Stimulated activated naive CD8-positive, alpha-beta T cell treated with anti-CD3 and anti-CD28 coated beads, Interleukin-15, Interleukin-2, amounts not matched to agents 100 ng/mL and 50 ng/mL, for 24 hours (primary cell): ENCODE data around the gene LRIG3.
"Not testable (repeated sequence)": the region's sequence is repeated elsewhere in the genome, so short reads cannot be mapped to it uniquely, and the experiment has no call there.

Experiments used
- H3K27ac Mint-ChIP-seq: one replicate; pipeline ENCODE4 v1.8.0; 2021; ENCODE audit warnings: mild to moderate bottlenecking, mixed read lengths
- H3K27me3 Mint-ChIP-seq: one replicate; pipeline ENCODE4 v1.8.0; 2021; ENCODE audit warnings: mixed read lengths
- H3K36me3 Mint-ChIP-seq: one replicate; pipeline ENCODE4 v1.8.0; 2021; ENCODE audit warnings: low read depth, mixed read lengths
- H3K4me1 Mint-ChIP-seq: one replicate; pipeline ENCODE4 v1.8.0; 2021; ENCODE audit warnings: low read depth, mixed read lengths
- H3K4me3 Mint-ChIP-seq: one replicate; pipeline ENCODE4 v1.8.0; 2021; ENCODE audit warnings: mild to moderate bottlenecking, mixed read lengths
- H3K9me3 Mint-ChIP-seq: one replicate; pipeline ENCODE4 v1.8.0; 2021; ENCODE audit warnings: mixed read lengths

LRIG3 gene

GRCh38 chr12:58920961-58921861 lies 907 bp upstream of the LRIG3 start:
- Mint-ChIP-seq H3K4me1 (peaks cover 6% of the 10 kb centered on the region), H3K4me3 (no peak overlapping the region), H3K9me3 (no peaks in the 10 kb centered on the region), H3K27me3 (peaks cover 50% of the 10 kb centered on the region), H3K36me3 (no peaks in the 10 kb centered on the region), H3K27ac (no peak overlapping the region)

DNA sequence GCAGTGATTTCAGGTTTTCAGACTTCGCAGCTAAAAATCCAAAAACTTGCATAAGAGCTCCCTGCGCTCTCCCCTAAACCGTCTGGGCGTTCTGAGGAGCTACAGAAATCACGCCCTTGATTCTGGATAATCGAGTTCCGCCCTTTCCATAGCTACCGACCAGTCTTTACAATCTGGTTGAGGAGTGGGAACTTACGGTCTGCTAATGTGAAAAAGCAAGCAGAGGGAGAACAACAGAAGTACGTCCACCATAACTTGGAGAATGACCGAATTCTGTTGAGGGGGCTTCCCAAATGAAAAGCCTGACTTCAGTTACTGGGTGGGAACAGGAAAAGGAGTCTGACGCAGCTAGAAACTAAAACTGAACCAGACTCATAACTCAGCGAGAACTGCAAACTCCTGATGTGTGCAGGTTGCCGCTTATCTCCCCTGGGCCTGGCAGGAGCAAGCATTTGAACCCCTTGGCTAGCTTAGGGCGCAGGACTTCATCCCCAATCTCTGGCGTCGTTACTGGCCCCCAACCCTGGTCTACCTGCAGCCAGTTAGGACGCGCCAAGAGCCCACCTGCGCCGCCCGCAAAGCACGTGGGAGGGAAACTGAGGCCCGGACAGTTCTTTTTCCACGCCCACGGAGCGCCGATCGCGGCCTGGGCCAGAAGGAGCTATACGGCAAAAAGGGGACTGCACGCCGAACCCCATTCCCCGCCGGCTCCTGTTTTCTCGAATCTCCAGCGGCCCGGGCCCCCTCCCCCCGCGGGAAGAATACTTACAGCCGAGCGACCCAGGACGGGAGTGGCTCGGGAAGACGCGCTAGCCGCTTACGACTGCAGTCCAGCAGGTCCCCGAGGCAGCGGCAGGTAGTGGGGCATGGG lies 838 bp downstream of the LRIG3 start:
- no peak overlapping the region for H3K4me3 Mint-ChIP-seq
- H3K27me3 Mint-ChIP-seq: peaks cover 50% of the 10 kb centered on the region
- H3K27ac Mint-ChIP-seq: no peak overlapping the region
- H3K36me3 Mint-ChIP-seq: no peaks in the 10 kb centered on the region
- no peaks in the 10 kb centered on the region for H3K9me3 Mint-ChIP-seq
- peaks cover 6% of the 10 kb centered on the region for H3K4me1 Mint-ChIP-seq

DNA sequence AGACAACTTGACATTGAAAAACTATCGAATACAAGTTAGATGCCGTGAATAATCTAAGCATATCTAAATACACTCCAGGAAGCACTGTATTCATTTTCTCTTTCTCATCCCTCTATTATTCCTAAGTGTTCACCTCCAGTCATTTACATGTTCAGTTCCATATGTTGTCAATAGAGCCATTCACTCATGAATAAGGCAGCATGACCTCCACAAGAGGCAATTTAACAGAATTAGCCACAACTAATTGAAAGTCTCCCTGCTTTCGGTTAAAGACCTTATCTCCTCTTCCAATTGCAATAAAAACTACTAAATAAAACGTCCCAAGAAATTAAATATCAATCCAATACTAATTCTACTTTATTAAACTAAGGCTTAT lies 1.8 kb downstream of the LRIG3 start:
- H3K4me3 Mint-ChIP-seq: no peak overlapping the region
- no peak overlapping the region for H3K27ac Mint-ChIP-seq
- peaks cover 50% of the 10 kb centered on the region for H3K27me3 Mint-ChIP-seq
- H3K4me1 Mint-ChIP-seq: peaks cover 6% of the 10 kb centered on the region
- H3K9me3 Mint-ChIP-seq: no peaks in the 10 kb centered on the region
- no peaks in the 10 kb centered on the region for H3K36me3 Mint-ChIP-seq

DNA sequence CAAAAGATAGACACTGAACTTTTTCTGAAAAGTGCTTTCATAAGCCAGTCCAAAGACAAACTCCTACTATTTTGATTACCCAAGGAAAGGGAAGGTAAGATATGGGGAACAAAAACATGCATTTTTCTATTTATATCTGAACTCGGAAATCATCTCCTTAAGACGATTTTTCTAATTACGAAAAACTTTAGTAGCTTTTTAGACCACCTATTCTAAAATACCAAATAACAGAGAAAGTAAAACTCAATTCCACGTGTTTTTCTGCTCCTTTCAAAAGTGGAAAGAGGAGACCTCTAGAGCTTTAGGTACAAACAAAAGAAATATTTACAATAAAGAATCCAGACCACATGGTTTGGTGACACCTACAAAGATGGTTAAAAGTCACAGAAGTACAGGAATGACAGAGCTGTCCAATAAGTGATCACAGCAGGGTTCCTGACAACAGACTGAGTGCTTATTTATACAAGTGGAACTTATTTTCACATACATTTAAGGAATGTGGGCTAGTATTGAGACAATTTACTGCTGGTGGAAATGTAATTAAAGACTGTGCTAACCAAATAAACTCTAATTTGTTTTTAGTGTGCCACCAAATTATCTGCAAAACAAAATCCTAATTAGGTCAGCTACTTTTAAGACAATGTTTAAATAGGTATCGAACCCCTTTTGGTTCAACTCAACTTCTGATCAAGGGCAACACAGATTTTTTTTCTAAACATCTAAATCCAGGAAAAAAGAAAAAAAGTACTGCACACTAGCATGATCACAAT lies 2.4 kb downstream of the LRIG3 start:
- no peaks in the 10 kb centered on the region for H3K36me3 Mint-ChIP-seq
- H3K9me3 Mint-ChIP-seq: no peaks in the 10 kb centered on the region
- H3K4me1 Mint-ChIP-seq: peaks cover 6% of the 10 kb centered on the region
- peaks cover 47% of the 10 kb centered on the region for H3K27me3 Mint-ChIP-seq
- no peak overlapping the region for H3K27ac Mint-ChIP-seq
- H3K4me3 Mint-ChIP-seq: no peak overlapping the region

- Mint-ChIP-seq H3K9me3 (peaks cover 2% of the 10 kb centered on the region), H3K27me3 (peaks cover 40% of the 10 kb centered on the region), H3K4me1 (peaks cover 6% of the 10 kb centered on the region), H3K36me3 (no peaks in the 10 kb centered on the region), H3K27ac (no peak overlapping the region), H3K4me3 (no peak overlapping the region)
Observed at GRCh38 chr12:58916921-58917511, 3.3 kb downstream of the LRIG3 start.

DNA sequence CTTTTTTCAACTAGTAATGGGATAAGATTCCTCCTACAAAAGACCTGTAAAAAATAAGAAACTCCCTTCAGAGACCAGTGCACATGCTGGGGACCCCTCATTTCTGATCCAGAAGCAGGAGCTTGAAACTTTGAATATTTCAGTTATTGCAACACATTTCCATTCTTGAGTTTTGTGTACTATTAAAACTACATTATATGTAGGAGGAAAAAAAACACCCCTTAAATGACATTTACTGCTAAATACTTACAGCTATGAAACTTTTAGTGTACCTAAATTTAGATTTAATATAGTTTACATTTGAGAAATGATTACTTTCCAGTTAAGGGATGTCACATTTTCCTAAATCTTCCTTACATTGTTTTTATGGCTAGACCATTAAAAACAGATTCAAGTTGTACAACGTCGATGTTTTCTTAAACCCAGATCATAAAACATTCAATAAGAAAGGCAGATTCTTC lies 4.1 kb downstream of the LRIG3 start:
- H3K27ac Mint-ChIP-seq: no peak overlapping the region
- no peaks in the 10 kb centered on the region for H3K36me3 Mint-ChIP-seq

GRCh38 chr12:58915634-58916033 lies 4.7 kb downstream of the LRIG3 start:
- Mint-ChIP-seq H3K36me3 (no peaks in the 10 kb centered on the region), H3K27me3 (peaks cover 31% of the 10 kb centered on the region), H3K4me1 (peaks cover 5% of the 10 kb centered on the region), H3K9me3 (peaks cover 2% of the 10 kb centered on the region), H3K4me3 (no peak overlapping the region), H3K27ac (no peak overlapping the region)

More for the DNA sequence above, 4.1 kb downstream of the LRIG3 start:
- peaks cover 6% of the 10 kb centered on the region for H3K4me1 Mint-ChIP-seq
- no peak overlapping the region for H3K4me3 Mint-ChIP-seq
- peaks cover 36% of the 10 kb centered on the region for H3K27me3 Mint-ChIP-seq
- peaks cover 2% of the 10 kb centered on the region for H3K9me3 Mint-ChIP-seq

GRCh38 chr12:58915037-58915436 lies 5.3 kb downstream of the LRIG3 start:
- no peaks in the 10 kb centered on the region for H3K36me3 Mint-ChIP-seq
- no peak overlapping the region for H3K4me3 Mint-ChIP-seq
- H3K9me3 Mint-ChIP-seq: peaks cover 2% of the 10 kb centered on the region
- H3K4me1 Mint-ChIP-seq: no peaks in the 10 kb centered on the region
- no peak overlapping the region for H3K27ac Mint-ChIP-seq
- peaks cover 26% of the 10 kb centered on the region for H3K27me3 Mint-ChIP-seq

DNA sequence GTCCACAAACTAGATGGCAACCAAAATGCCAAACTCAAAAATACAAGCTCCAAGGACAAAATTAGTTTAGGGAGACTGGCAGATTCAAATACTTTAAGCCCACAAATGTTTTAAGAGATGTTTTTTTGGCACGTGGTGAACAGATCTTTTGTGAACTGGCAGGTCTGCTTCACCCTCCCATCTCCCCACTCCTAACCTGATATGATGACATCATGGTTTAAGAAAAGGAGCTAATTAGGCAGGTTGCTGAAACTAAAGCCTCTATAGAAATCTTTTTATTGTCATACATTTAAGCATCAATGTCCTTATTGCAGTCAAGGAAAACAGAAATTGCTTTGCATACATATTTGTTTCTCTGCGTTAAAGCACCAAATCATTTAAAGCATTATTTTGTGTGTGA lies 5.8 kb downstream of the LRIG3 start:
- no peaks in the 10 kb centered on the region for H3K36me3 Mint-ChIP-seq
- H3K4me3 Mint-ChIP-seq: no peak overlapping the region
- peaks cover 2% of the 10 kb centered on the region for H3K9me3 Mint-ChIP-seq
- no peaks in the 10 kb centered on the region for H3K4me1 Mint-ChIP-seq
- peaks cover 25% of the 10 kb centered on the region for H3K27me3 Mint-ChIP-seq
- H3K27ac Mint-ChIP-seq: no peak overlapping the region

GRCh38 chr12:58907391-58907790 lies 12.9 kb downstream of the LRIG3 start:
- H3K36me3 Mint-ChIP-seq: no peaks in the 10 kb centered on the region
- no peaks in the 10 kb centered on the region for H3K27me3 Mint-ChIP-seq
- H3K27ac Mint-ChIP-seq: no peak overlapping the region
- H3K4me1 Mint-ChIP-seq: no peaks in the 10 kb centered on the region
- H3K9me3 Mint-ChIP-seq: peaks cover under 1% of the 10 kb centered on the region
- no peak overlapping the region for H3K4me3 Mint-ChIP-seq

DNA sequence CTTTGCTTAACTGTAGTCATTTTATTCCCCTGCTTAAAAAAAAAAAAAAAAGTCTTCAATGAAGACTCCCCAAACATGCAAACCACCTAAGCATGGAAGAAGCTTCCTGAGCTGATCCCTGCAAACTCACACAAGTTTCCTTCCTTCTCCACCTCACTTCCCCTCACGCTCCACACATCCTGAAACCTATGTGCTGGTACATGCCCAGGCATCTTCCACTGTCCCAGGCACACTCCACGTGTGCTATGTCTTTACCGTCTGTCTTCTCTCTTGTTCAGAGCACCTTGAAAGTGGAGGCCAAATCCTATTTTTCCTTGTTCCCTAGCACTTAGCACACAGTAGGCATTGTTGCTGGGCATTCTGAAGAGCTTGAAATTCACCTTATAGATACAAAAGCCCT lies 13.4 kb downstream of the LRIG3 start:
- Mint-ChIP-seq H3K27ac (no peak overlapping the region), H3K4me1 (no peaks in the 10 kb centered on the region), H3K27me3 (no peaks in the 10 kb centered on the region), H3K4me3 (no peak overlapping the region), H3K36me3 (no peaks in the 10 kb centered on the region), H3K9me3 (no peaks in the 10 kb centered on the region)

DNA sequence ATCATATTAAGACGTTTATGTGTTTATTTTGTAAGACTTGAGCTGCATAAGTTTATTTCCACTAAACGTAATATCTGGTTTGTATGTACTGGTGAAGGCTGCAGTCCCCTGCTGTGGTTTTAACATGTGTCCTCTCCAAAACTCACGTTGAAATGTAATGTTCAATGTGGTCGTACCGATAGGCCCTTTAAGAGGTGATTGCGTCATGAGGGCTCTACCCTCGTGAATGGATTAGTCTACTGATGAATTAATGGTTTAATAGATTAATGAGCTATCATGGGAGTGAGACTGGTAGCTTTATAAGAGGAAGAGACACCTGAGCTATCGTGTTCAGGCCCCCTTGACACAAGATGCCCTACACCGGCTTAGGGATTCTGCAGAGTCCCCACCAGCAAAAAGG lies 14.9 kb downstream of the LRIG3 start:
- Mint-ChIP-seq H3K27ac (no peak overlapping the region), H3K9me3 (no peaks in the 10 kb centered on the region), H3K36me3 (no peaks in the 10 kb centered on the region), H3K4me3 (no peak overlapping the region), H3K4me1 (no peaks in the 10 kb centered on the region), H3K27me3 (no peaks in the 10 kb centered on the region)

- H3K4me1 Mint-ChIP-seq, H3K27ac Mint-ChIP-seq, H3K27me3 Mint-ChIP-seq, H3K36me3 Mint-ChIP-seq, H3K9me3 Mint-ChIP-seq, H3K4me3 Mint-ChIP-seq: not testable (repeated sequence)
Observed at GRCh38 chr12:58902726-58903125, 17.6 kb downstream of the LRIG3 start.

DNA sequence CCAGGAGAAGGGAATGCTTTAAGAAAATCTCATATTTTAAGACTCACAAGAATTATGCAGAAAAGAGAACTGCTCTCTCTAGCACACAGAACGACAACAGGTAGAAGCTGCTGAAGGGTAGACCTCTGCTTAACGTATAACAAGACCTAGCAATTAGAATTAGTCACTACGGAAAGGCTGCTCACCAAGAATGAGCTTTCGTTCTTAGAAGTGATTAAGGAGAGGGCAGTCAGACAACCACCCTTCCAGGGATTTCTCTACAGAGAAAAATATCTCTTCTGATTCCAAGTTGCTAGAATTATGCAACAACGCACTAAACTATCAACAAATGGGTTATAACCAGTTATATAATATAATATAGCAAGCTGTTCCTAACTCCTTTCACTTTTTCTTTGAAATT lies 18.6 kb downstream of the LRIG3 start:
- no peaks in the 10 kb centered on the region for H3K4me1 Mint-ChIP-seq
- no peaks in the 10 kb centered on the region for H3K36me3 Mint-ChIP-seq
- H3K4me3 Mint-ChIP-seq: no peak overlapping the region

More for the DNA sequence above, 18.6 kb downstream of the LRIG3 start:
- no peak overlapping the region for H3K27ac Mint-ChIP-seq
- no peaks in the 10 kb centered on the region for H3K27me3 Mint-ChIP-seq
- no peaks in the 10 kb centered on the region for H3K9me3 Mint-ChIP-seq
